MCF 10A (cell line): ENCODE data around the gene KRT81. TPM values are rescaled to one million over a fixed set of nuclear protein-coding genes. Genes with fewer than 3 reads are reported as not detected.

Experiments
- BruUV-seq: library from RNA; stranded (reverse); fragments of 400-500 nt; replicated peaks from 2 replicates; lab custom pipeline; 2021; lab: Mats Ljungman, UMichigan
- CTCF ChIA-PET: fragments of 300-600 bp; sonication (Branson Sonifier 250); formaldehyde crosslinking; extraction: SDS; loops from one replicate; lab custom pipeline; 2021; ENCODE audit warnings: antibody characterized with exemption, inconsistent platforms; lab: Yijun Ruan, JAX
- POLR2A ChIA-PET: fragments of 300-600, 350-650 bp; sonication (Branson Sonifier 250); formaldehyde crosslinking; extraction: SDS; loops from one replicate; lab custom pipeline; 2020; ENCODE audit warnings: antibody characterized with exemption, inconsistent platforms; lab: Yijun Ruan, JAX
- DNase-seq: peaks from one replicate; pipeline ENCODE4 v3.0.0-alpha.2; 2018; ENCODE audit not compliant: unreplicated experiment
- H3K27ac Mint-ChIP-seq: one replicate; pipeline ENCODE4 v1.8.0; 2022; ENCODE audit warnings: mild to moderate bottlenecking, low read depth, mixed read lengths; ENCODE audit not compliant: unreplicated experiment
- H3K27me3 Mint-ChIP-seq: one replicate; pipeline ENCODE4 v1.8.0; 2022; ENCODE audit warnings: mixed read lengths; ENCODE audit not compliant: insufficient read depth, unreplicated experiment
- H3K36me3 Mint-ChIP-seq: one replicate; pipeline ENCODE4 v1.8.0; 2022; ENCODE audit warnings: mild to moderate bottlenecking, moderate library complexity, mixed read lengths; ENCODE audit not compliant: insufficient read depth, unreplicated experiment
- H3K4me1 Mint-ChIP-seq: one replicate; pipeline ENCODE4 v1.8.0; 2022; ENCODE audit warnings: mixed read lengths; ENCODE audit not compliant: insufficient read depth, unreplicated experiment
- H3K4me3 Mint-ChIP-seq: one replicate; pipeline ENCODE4 v1.8.0; 2022; ENCODE audit warnings: mild to moderate bottlenecking, moderate library complexity, mixed read lengths; ENCODE audit not compliant: unreplicated experiment
- H3K9me3 Mint-ChIP-seq: one replicate; pipeline ENCODE4 v1.8.0; 2022; ENCODE audit warnings: mixed read lengths; ENCODE audit not compliant: unreplicated experiment
- intact Hi-C: fragments of 100-400 bp; cut with micrococcal nuclease; formaldehyde crosslinking; loops from 2 replicates; pipeline ENCODE4 v1.14.1; 2022
- total RNA-seq: library from RNA; stranded (reverse); gene quantifications from 2 replicates; pipeline ENCODE4 v1.2.3, GENCODE V29; 2022
- TF ChIP-seq, protein P1 (sequence below): fragments of 200-600 bp; IDR thresholded peaks from one replicate; pipeline ENCODE4 v1.8.0; 2022; ENCODE audit warnings: antibody characterized with exemption, mild to moderate bottlenecking; ENCODE audit not compliant: unreplicated experiment

Gene KRT81
- total RNA-seq, 1 experiment from 2014 or later, result 2,023 TPM

- Mint-ChIP-seq H3K4me1 (peaks cover 35% of the 10 kb centered on the region), H3K4me3 (no peak overlapping the region), H3K36me3 (peaks cover 72% of the 10 kb centered on the region), H3K9me3 (no peaks in the 10 kb centered on the region), H3K27ac (peak overlapping the region; percentile 99), H3K27me3 (no peaks in the 10 kb centered on the region)
- BruUV-seq, result no TSS peak
- CTCF ChIA-PET, result interaction anchor here (0.6 kb wide), 1 partner anchor 126 kb away, joined by 3 read pairs; no protein-coding TSS in a partner anchor
- intact Hi-C loops, result no loop called here
- POLR2A ChIA-PET, result interaction anchor here (0.7 to 1.5 kb wide), 3 partner anchors 9 to 36 kb away, joined by 3 to 4 read pairs (median 3); no protein-coding TSS in a partner anchor
- TF ChIP-seq, protein P1, sequence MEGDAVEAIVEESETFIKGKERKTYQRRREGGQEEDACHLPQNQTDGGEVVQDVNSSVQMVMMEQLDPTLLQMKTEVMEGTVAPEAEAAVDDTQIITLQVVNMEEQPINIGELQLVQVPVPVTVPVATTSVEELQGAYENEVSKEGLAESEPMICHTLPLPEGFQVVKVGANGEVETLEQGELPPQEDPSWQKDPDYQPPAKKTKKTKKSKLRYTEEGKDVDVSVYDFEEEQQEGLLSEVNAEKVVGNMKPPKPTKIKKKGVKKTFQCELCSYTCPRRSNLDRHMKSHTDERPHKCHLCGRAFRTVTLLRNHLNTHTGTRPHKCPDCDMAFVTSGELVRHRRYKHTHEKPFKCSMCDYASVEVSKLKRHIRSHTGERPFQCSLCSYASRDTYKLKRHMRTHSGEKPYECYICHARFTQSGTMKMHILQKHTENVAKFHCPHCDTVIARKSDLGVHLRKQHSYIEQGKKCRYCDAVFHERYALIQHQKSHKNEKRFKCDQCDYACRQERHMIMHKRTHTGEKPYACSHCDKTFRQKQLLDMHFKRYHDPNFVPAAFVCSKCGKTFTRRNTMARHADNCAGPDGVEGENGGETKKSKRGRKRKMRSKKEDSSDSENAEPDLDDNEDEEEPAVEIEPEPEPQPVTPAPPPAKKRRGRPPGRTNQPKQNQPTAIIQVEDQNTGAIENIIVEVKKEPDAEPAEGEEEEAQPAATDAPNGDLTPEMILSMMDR, result no peak
- no peak for DNase-seq
These were observed 41.8 kb downstream of the KRT81 start for GRCh38 chr12:52249511-52250047.

DNA sequence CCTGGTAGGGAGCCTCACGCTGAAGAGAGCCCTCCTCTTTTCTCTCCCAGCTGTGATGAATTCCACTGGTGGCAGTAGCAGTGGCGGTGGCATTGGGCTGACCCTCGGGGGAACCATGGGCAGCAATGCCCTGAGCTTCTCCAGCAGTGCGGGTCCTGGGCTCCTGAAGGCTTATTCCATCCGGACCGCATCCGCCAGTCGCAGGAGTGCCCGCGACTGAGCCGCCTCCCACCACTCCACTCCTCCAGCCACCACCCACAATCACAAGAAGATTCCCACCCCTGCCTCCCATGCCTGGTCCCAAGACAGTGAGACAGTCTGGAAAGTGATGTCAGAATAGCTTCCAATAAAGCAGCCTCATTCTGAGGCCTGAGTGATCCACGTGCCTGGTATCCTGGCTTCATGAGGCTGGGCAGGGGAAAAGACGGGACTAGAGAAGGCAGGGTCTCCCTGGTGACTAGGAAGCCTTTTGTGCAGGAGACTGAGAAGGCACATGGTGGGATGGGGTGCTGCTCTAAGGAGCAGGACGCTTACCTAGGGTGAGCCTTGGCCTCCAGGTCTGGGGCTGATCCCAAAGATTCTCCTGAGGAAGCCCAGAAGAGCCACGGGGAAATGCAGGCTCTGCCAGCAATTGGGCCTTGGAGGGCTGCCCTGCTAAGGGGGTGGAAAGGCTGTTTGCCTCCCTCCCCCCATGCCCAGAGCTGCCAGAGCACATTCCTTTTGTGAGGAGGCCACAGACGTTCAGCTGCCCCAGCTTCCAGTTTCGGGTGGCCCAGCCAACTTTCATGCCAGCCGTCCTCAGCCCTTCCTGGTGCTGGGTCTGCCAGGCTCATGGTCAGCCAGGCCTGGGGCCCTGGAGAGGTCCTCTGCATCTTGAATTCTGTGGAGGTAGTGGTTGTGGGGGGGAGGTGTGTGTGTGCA lies 42.5 kb downstream of the KRT81 start:
- ChIA-PET POLR2A (interaction anchor here (0.7 to 1.5 kb wide), 3 partner anchors 30 to 461 kb away, joined by 3 to 4 read pairs (median 3); no protein-coding TSS in a partner anchor), CTCF (interaction anchor here (0.6 to 0.9 kb wide), 2 partner anchors 91 to 126 kb away, joined by 3 read pairs; no protein-coding TSS in a partner anchor)
- intact Hi-C loops, result no loop called here
- Mint-ChIP-seq H3K27me3 (no peaks in the 10 kb centered on the region), H3K9me3 (no peaks in the 10 kb centered on the region), H3K36me3 (peaks cover 80% of the 10 kb centered on the region), H3K27ac (peak overlapping the region; percentile 99), H3K4me3 (no peak overlapping the region), H3K4me1 (peaks cover 42% of the 10 kb centered on the region)
- DNase-seq, result peak; percentile 58
- no TSS peak for BruUV-seq
- TF ChIP-seq, protein P1, result no peak

DNA sequence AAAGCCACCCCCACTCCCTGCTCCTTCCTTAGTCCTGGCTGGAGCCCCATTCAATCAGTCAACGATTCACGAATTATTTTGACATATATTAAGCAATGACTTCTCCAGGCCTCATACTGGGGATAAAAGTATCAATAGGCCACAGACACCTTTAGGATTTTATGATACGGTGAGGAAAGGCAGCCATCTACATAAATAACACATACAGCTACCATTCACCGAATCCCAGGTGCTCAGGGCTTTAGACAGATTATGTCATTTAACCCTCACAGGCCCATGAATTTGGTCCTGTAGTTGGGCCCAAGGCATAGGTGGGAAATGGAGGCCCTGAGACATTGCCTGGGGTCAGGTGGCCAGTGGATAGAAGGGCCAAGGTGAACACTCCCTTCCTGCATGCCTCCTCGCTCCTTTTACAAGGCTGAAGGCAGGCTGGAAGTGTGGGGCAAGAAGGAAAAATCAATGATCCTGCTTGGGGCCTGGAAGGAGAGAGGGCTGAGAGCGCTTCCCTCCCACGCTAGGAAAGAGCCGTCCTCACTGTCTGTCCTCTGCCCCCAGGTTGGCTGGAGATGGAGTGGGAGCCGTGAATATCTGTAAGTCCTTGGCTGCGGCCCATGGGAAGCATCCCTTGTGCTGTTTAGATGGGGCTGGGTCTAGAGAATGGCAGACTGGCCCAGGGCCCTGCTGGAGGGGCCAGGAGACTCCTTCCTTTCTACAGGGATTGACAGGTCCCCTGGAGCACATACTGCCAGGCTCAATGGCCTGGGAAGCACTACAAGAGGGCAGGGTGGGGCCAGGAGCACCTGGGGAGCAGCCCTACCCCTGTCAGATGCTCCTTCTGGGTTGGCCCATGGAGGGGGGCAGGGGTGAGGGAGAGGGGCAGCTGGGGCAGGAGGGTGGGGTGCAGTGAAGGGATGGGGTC lies 43.5 kb downstream of the KRT81 start:
- TF ChIP-seq, protein P1, result no peak
- peak overlapping the region; percentile 99 for H3K27ac Mint-ChIP-seq
- H3K4me1 Mint-ChIP-seq, result peaks cover 52% of the 10 kb centered on the region
- POLR2A ChIA-PET, result interaction anchor here (0.7 to 1.6 kb wide), 2 partner anchors 31 to 32 kb away, joined by 3 to 10 read pairs; no protein-coding TSS in a partner anchor
- BruUV-seq, result no TSS peak
- DNase-seq, result peak; percentile 49
- CTCF ChIA-PET, result interaction anchor here (0.9 kb wide), 1 partner anchor 91 kb away, joined by 3 read pairs; no protein-coding TSS in a partner anchor
- peaks cover 89% of the 10 kb centered on the region for H3K36me3 Mint-ChIP-seq
- H3K4me3 Mint-ChIP-seq, result peak overlapping the region; percentile 9
- H3K27me3 Mint-ChIP-seq, result no peaks in the 10 kb centered on the region
- no peaks in the 10 kb centered on the region for H3K9me3 Mint-ChIP-seq
- intact Hi-C loops, result no loop called here
